HG03575 (cell line): ENCODE results near the gene MAML2.

Experiments used
- ATAC-seq: cut with Tn5 transposase; IDR thresholded peaks from one replicate; pipeline ENCODE4 v1.9.1; 2021; ENCODE audit not compliant: unreplicated experiment, insufficient number of reproducible peaks, low FRiP score; ENCODE audit errors: extremely low read depth

MAML2 gene

DNA sequence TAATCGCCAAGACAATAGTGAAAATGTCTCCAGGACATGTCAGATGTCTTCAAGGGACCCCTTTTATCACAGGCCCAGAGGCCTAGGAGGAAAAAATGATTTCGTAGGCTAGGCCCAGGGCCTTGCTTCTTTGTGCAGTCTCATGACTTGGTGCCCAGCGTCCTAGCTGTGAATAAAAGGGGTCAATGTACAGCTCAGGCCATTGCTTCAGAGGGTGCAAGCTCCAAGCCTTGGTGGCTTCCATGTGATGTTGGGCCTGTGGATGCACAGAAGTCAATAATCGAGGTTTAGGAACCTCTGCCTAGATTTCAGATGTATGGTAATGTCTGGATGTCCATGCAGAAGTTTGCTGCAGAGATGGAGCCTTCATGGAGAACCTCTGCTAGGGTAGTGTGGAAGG lies 398.4 kb downstream of the MAML2 start:
- no peak for ATAC-seq

DNA sequence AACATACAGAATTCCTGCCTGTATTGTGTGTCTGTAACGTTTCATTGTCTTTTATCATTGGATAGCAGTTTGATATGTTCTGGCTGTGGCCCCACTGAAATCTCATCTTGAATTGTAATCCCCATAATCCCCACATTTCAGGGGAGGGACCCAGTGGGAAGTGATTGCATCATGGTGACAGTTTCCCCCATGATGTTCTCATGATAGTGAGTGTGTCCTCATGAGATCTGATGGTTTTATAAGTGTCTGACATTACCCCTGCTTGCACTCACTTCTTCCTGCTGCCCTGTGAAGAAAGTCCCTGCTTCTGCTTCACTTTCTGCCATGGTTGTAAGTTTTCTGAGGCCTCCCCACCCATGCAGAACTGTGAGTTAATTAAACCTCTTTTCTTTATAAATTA lies 399.4 kb downstream of the MAML2 start:
- ATAC-seq = no peak

DNA sequence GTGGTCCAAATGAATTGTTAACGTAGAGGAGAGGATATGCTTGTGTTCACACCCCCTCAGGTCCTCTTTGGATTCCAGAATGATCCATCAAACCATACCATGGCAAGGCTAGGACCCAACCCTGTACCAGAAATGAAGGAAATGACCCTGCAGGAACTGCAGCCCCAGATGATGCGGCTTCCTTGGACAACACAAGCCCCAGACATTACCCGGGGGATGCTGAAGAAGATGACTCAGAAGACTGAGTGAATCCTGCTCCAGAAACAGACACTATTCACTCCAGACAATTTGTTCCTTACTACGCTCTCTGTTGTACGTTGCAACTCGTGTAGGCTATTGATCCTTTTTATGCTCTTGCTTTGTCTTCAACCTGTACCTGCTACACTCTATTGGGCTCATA lies 403.9 kb downstream of the MAML2 start:
- ATAC-seq = no peak

DNA sequence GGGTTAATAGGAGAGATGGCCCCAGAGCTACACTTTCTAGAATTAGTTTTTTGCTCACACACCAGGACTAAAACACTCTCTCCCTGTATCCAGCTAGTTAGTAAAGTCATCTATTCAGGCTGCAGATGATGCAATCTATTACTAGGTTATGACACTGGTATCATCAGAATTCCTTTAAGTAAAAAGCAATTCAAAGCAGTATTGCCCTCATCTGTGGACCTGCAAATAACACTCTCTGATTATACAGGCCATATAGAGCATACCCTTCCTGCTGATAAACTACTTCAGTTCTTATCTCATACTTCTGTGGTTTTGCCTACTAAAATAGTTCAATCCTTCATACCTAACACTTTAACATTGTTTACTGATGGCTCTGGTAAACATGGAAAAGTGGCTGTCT lies 405.6 kb downstream of the MAML2 start:
- no peak for ATAC-seq

DNA sequence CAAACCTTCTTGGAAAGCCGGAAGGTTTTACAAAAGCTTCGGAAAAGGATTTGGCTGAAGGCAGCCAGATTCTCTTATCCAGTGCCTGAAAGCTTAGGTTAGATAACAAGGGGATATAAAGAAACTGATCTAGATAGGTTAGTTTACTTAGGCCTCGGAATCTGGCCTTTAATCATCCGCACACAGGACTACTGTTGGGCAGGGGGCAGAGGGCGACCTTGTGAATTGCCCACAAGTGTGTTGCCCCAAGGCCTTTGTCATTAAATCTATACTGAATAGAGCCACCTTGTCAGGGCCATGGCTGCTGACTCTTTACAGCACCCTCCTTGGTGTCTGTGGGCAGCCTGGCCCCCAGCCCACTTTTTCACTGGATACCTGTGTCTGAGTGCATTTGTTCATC lies 409.4 kb downstream of the MAML2 start:
- no peak for ATAC-seq

DNA sequence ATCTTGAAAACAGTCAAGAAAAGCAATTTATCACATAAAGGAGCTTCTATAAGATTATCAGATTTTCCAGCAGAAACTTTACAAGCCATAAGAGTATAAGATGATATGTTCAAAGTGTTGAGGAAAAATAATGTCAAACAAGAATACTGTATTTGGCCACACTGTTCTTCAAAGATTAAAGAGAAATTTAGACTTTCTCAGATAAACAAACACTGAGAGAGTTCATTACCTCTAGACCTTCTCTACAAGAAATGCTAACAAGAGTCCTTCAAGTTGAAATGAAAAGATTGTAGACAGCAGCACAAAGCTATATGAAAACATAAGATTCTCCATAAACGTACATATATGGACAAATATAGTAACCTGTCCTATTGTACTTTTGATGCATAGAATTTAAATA lies 411.1 kb downstream of the MAML2 start:
- ATAC-seq = no peak

DNA sequence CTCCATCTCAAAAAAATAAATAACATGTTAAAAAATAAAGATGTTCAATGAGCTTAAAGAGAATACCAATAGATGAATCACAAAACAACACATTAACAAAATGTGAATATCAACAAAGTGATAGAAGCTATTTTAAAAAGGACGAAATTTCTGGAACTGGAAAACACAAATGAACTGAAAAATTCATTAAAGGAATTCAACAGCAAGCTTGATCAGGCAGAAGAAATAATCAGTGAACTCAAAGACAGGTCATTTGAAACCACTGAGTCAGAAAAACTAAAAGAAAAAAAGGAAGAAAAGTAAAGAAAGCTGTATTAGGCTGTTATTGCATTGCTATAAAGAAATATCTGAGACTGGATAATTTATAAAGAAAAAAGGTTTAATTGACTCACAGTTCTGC lies 412.0 kb downstream of the MAML2 start:
- no peak for ATAC-seq

DNA sequence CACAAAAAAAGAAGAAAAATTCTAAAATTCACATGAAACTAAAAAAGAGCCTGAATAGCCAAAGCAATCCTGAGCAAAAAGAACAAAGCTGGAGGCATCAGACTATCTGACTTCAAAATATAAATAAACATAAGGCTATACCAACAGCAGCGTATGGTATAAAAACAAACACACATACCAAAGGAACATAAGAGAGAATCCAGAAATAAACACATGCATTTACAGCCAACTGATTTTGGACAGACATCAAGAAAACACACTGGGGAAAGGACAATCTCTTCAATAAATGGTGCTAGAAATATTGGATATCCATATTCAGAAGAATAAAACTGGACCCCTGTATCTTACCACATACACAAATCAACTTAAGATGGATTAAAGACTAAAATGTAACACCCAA lies 416.3 kb downstream of the MAML2 start:
- no peak for ATAC-seq
